ENCODE results near the gene FHL2.

FHL2 gene

DNA sequence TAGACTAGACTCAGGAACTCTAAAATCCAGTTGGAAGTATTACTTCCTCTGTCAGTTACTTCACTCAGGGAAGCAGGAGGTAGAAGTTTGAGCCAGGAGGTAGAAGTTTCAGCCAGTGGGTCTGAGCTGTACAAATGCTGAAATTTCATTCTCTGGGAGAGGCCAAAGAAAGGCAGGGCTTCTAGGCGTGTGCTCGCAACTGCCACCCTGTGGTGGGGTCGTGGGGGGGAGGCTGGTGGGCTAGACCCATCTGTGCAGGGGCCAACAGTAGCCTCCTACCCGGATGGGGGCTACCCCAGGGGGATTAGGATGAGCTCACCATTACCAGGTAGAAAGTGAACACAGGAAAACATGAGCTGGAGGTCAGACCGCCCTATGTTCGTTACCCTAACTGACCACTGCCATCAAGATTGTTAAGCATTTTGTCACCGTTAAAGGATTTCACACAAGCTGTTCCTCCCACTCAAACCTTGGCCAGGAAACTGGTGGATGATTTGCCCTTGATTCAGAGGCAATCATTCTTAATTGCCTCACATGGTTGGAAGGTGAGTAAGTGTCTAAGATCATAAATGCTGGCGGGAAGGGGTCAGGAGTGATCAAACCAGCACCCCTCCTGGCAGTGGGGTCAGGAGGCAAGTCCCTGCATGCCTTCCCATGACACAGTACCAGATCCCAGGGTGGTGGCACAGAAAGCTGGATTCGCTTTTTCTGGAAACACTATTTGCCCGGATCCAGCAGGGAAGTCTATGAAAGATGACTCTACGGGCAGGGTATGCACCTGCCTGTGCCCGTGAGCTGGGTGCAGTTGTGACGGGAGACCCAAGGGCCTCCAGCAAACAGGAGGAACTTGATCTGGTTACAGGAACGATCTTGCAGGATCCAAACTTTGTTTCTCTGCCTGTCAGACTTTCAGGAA, 5.2 kb upstream of the FHL2 start:
- Histone ChIP-seq H3K9ac (ENCODE audit: insufficient read length, low read depth) (no peak overlapping the region), H3K36me3 (ENCODE audit: insufficient read depth, insufficient read length, low read length) (no peaks in the 10 kb centered on the region), H3K4me1 (ENCODE audit: insufficient read depth, insufficient read length) (peaks cover 2% of the 10 kb centered on the region), H3K9me3 (ENCODE audit: insufficient read depth, low read length) (peaks cover 7% of the 10 kb centered on the region; the same call in 1 of the 2 replicates), H3K4me3 (ENCODE audit: insufficient read length, low read depth) (no peak overlapping the region), H3K27me3 (ENCODE audit: insufficient read depth, insufficient read length) (peaks cover 13% of the 10 kb centered on the region)
- no peak for DNase-seq (ENCODE audit: low read depth, low spot score)
- TF ChIP-seq ZNF274 (IDR thresholded peaks at IDR 0.05; ENCODE audit: low read depth, low read length) = no peak

GRCh38 chr2:105403241-105403782, 4.5 kb upstream of the FHL2 start:
- TF ChIP-seq ZNF274 (IDR thresholded peaks at IDR 0.05; ENCODE audit: low read depth, low read length) (no peak), YY1 (IDR thresholded peaks at IDR 0.05; ENCODE audit: insufficient read depth, insufficient read length) (no peak), SUZ12 (IDR thresholded peaks at IDR 0.05; ENCODE audit: extremely low read depth, insufficient read depth, insufficient read length) (no peak)
- no peak overlapping the region for H3K9ac ChIP-seq (ENCODE audit: insufficient read length, low read depth)

GRCh38 chr2:105402809-105403208, 4.0 kb upstream of the FHL2 start:
- H3K9ac ChIP-seq (ENCODE audit: insufficient read length, low read depth) = no peak overlapping the region
- H3K4me1 ChIP-seq (ENCODE audit: insufficient read depth, insufficient read length) = peaks cover 2% of the 10 kb centered on the region
- no peaks in the 10 kb centered on the region for H3K36me3 ChIP-seq (ENCODE audit: insufficient read depth, insufficient read length, low read length)
- no peak overlapping the region for H3K4me3 ChIP-seq (ENCODE audit: insufficient read length, low read depth)
- TF ChIP-seq YY1 (IDR thresholded peaks at IDR 0.05; ENCODE audit: insufficient read depth, insufficient read length) (no peak), ZNF274 (IDR thresholded peaks at IDR 0.05; ENCODE audit: low read depth, low read length) (no peak), SUZ12 (IDR thresholded peaks at IDR 0.05; ENCODE audit: extremely low read depth, insufficient read depth, insufficient read length) (no peak)
- H3K9me3 ChIP-seq (ENCODE audit: insufficient read depth, low read length) = peaks cover 7% of the 10 kb centered on the region; the same call in 1 of the 2 replicates
- peaks cover 13% of the 10 kb centered on the region for H3K27me3 ChIP-seq (ENCODE audit: insufficient read depth, insufficient read length)
- DNase-seq (ENCODE audit: low read depth, low spot score) = no peak

More at GRCh38 chr2:105403241-105403782, 4.5 kb upstream of the FHL2 start:
- Histone ChIP-seq H3K9me3 (ENCODE audit: insufficient read depth, low read length) (peaks cover 7% of the 10 kb centered on the region; the same call in 1 of the 2 replicates), H3K4me1 (ENCODE audit: insufficient read depth, insufficient read length) (peaks cover 2% of the 10 kb centered on the region), H3K4me3 (ENCODE audit: insufficient read length, low read depth) (no peak overlapping the region), H3K36me3 (ENCODE audit: insufficient read depth, insufficient read length, low read length) (no peaks in the 10 kb centered on the region), H3K27me3 (ENCODE audit: insufficient read depth, insufficient read length) (peaks cover 13% of the 10 kb centered on the region)
- DNase-seq (ENCODE audit: low read depth, low spot score) = no peak

GRCh38 chr2:105401867-105402266, 3.0 kb upstream of the FHL2 start:
- TF ChIP-seq SUZ12 (IDR thresholded peaks at IDR 0.05; ENCODE audit: extremely low read depth, insufficient read depth, insufficient read length) (no peak), ZNF274 (IDR thresholded peaks at IDR 0.05; ENCODE audit: low read depth, low read length) (no peak), YY1 (IDR thresholded peaks at IDR 0.05; ENCODE audit: insufficient read depth, insufficient read length) (no peak)
- Histone ChIP-seq H3K27me3 (ENCODE audit: insufficient read depth, insufficient read length) (peaks cover 13% of the 10 kb centered on the region), H3K9ac (ENCODE audit: insufficient read length, low read depth) (no peak overlapping the region), H3K36me3 (ENCODE audit: insufficient read depth, insufficient read length, low read length) (no peaks in the 10 kb centered on the region), H3K4me1 (ENCODE audit: insufficient read depth, insufficient read length) (peaks cover 2% of the 10 kb centered on the region), H3K9me3 (ENCODE audit: insufficient read depth, low read length) (peaks cover 7% of the 10 kb centered on the region; the same call in 1 of the 2 replicates), H3K4me3 (ENCODE audit: insufficient read length, low read depth) (no peak overlapping the region)
- DNase-seq (ENCODE audit: low read depth, low spot score) = no peak

DNA sequence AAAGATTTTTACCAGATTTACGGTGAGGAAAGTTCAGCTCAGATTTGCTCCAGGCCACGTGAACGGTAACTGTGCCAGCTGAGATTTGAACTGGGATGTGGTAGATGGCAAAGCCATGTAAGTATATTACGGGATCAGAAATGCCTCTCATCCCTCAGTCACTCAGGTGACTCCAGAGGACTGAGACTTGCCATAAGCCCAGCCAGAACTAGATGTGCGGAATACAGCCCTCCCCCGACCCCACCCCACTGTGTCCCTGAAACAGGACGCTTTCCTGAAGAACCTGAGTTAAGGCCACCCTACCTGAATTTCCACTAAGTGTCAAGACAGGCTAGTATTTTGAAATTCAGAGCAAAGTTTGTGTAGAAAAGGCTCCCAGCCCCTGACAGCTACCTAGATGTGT, 1.3 kb upstream of the FHL2 start:
- Histone ChIP-seq H3K27me3 (ENCODE audit: insufficient read depth, insufficient read length) (peaks cover 13% of the 10 kb centered on the region), H3K9ac (ENCODE audit: insufficient read length, low read depth) (no peak overlapping the region), H3K4me1 (ENCODE audit: insufficient read depth, insufficient read length) (peaks cover 2% of the 10 kb centered on the region), H3K36me3 (ENCODE audit: insufficient read depth, insufficient read length, low read length) (peaks cover 14% of the 10 kb centered on the region), H3K9me3 (ENCODE audit: insufficient read depth, low read length) (peaks cover 7% of the 10 kb centered on the region; the same call in 1 of the 2 replicates), H3K4me3 (ENCODE audit: insufficient read length, low read depth) (no peak overlapping the region)
- no peak for DNase-seq (ENCODE audit: low read depth, low spot score)
- TF ChIP-seq YY1 (IDR thresholded peaks at IDR 0.05; ENCODE audit: insufficient read depth, insufficient read length) (no peak), SUZ12 (IDR thresholded peaks at IDR 0.05; ENCODE audit: extremely low read depth, insufficient read depth, insufficient read length) (no peak), ZNF274 (IDR thresholded peaks at IDR 0.05; ENCODE audit: low read depth, low read length) (no peak)

DNA sequence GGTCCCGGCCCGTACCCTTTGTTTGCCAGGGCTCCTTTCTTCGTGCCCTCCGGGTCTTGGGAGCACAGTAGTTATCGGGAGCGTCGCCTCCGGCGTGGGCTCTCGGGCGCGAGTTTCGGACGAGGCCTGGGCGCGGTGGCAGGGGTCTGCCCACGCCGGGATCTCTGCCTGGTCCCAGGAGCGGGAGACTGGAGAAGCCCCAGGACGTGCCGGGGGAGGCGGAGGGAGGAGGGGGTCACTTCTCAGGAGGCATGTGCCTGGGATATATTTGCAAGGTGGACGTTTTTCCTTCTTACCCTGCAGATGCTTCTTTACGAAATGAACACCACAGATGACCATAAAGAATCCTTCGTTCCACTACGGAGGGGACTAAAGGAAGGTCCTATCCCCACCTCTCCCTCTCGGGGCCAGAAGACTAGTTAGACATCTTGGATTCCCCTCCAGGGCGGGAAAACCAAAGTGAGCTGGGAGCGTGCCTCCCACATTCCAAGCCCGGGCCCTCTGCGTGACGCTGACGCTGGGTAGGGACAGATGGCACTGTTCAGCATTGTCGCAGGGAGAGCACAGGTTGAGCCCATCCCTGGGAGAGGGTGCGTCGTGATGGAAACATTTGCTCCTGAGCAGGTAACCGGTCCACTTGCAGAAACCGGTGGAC, 483 bp upstream of the FHL2 start:
- TF ChIP-seq SUZ12 (IDR thresholded peaks at IDR 0.05; ENCODE audit: extremely low read depth, insufficient read depth, insufficient read length) = no peak
- no peak for TF ChIP-seq YY1 (IDR thresholded peaks at IDR 0.05; ENCODE audit: insufficient read depth, insufficient read length)
- no peak for TF ChIP-seq ZNF274 (IDR thresholded peaks at IDR 0.05; ENCODE audit: low read depth, low read length)
- DNase-seq (ENCODE audit: low read depth, low spot score) = no peak
- H3K9me3 ChIP-seq (ENCODE audit: insufficient read depth, low read length) = peaks cover 7% of the 10 kb centered on the region; the same call in 1 of the 2 replicates
- peaks cover 13% of the 10 kb centered on the region for H3K27me3 ChIP-seq (ENCODE audit: insufficient read depth, insufficient read length)
- peaks cover 2% of the 10 kb centered on the region for H3K4me1 ChIP-seq (ENCODE audit: insufficient read depth, insufficient read length)
- H3K36me3 ChIP-seq (ENCODE audit: insufficient read depth, insufficient read length, low read length) = peaks cover 18% of the 10 kb centered on the region
- peak overlapping the region; percentile 17 for H3K9ac ChIP-seq (ENCODE audit: insufficient read length, low read depth)
- H3K4me3 ChIP-seq (ENCODE audit: insufficient read length, low read depth) = peak overlapping the region; percentile 92

DNA sequence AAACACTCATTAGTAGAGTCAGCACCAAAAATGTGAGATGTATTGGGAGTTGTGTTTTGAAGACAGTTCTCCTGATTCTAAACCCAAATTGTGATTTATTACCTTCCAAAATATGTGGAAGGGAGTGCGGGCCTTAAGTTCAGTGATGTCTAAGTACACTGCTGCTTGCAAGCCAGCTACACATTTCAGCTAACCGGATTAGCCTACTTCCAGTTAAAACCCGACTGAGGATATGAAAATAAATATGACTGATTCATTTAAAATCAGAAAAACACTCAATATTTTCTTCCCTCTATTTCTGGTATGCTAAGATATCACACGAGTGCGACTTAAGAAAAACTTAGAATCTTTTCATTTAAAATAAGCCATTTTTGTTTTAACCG, 907 bp downstream of the FHL2 start:
- Histone ChIP-seq H3K9ac (ENCODE audit: insufficient read length, low read depth) (peak overlapping the region; percentile 97), H3K27me3 (ENCODE audit: insufficient read depth, insufficient read length) (peaks cover 13% of the 10 kb centered on the region), H3K36me3 (ENCODE audit: insufficient read depth, insufficient read length, low read length) (peaks cover 32% of the 10 kb centered on the region), H3K4me3 (ENCODE audit: insufficient read length, low read depth) (peak overlapping the region; percentile 92), H3K4me1 (ENCODE audit: insufficient read depth, insufficient read length) (no peaks in the 10 kb centered on the region), H3K9me3 (ENCODE audit: insufficient read depth, low read length) (peaks cover 7% of the 10 kb centered on the region; the same call in 1 of the 2 replicates)
- TF ChIP-seq YY1 (IDR thresholded peaks at IDR 0.05; ENCODE audit: insufficient read depth, insufficient read length) (no peak), ZNF274 (IDR thresholded peaks at IDR 0.05; ENCODE audit: low read depth, low read length) (no peak), SUZ12 (IDR thresholded peaks at IDR 0.05; ENCODE audit: extremely low read depth, insufficient read depth, insufficient read length) (no peak)
- DNase-seq (ENCODE audit: low read depth, low spot score) = no peak

Data from NT2/D1 (cell line).